HG02610 (cell line): Measurements from ENCODE around the gene CTNNA1.
"Not testable (repeated sequence)": the region's sequence is repeated elsewhere in the genome, so short reads cannot be mapped to it uniquely, and the experiment has no call there.

ENCODE experiments used
- ATAC-seq: cut with Tn5 transposase; IDR thresholded peaks from one replicate; pipeline ENCODE4 v1.9.1; 2021; ENCODE audit warnings: mild to moderate bottlenecking, moderate library complexity; ENCODE audit not compliant: unreplicated experiment

CTNNA1 gene

DNA sequence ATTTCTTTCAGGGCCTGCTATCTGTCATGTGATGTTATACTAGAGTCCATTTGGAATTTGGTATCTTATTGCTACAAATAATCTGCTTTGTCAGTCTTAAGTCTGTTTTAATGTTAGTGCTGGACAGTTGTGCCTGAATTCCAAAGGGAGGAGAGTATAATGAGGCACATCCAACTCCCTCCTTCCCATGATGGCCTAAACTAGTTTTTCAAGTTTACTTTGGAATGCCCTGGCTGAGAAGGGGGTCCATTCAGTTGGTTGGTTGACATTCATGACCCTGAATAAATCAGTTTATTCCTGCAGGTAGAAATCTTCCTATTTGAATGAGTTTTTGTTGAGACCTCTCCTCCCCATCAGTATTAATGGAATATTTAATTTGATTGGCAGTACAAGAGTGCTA lies 131.3 kb downstream of the CTNNA1 start:
- no peak for ATAC-seq

DNA sequence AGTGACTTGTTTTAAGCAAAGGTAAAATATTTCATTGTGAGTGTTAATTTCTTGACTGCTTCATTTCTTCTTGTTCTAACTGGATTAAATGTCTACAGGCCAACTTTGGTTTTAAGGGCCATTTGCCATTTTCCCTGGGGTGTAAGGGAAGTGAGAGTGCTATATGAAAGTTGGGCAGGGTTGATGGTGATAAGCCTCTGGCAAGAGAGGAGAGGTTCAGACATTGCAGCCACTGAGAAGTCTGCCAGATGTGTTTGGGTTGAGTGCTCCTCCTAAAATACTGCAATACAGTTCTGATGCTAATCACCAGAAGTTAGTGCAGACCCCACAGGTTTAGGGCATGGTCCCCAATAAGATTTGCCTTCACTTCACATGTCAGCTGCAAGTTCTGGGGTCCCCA lies 136.8 kb downstream of the CTNNA1 start:
- ATAC-seq, result no peak

DNA sequence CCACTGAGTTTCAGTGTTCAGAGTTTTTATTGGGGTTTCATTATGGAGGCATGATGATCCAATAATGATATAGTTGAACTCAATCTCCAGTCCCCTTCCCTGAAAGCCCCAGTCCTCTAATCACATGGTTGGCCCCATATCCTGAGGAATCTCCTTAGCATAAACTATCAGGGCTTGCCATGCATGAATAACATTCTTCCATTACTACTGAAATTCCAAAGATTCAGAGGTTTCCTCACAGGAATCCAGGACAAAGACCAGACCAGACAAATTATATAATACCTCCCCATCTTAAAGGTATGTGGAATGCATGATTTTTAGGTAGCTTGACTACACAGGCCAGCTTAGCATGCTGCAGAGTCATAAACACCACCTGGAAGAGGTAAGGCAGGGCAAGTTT lies 137.4 kb downstream of the CTNNA1 start:
- ATAC-seq, result no peak

DNA sequence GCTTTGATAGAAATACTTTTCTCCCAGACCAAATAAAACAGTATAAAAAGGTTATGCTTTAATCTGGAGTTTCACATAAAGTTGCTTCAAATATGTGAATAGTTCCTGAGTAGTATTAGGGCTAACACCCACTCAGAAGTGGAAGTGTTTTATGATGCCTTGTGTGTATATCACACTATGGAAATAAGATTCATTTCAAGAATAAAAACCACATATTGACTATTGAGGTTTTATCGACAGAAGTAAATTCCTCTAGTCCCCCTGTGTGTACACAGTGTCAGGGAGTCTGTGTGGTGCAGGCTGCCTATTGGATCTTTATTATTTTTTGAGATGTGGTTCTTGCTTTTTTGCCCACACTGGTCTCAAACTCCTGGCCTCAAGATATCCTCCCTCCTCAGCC lies 142.7 kb downstream of the CTNNA1 start:
- ATAC-seq, result no peak

DNA sequence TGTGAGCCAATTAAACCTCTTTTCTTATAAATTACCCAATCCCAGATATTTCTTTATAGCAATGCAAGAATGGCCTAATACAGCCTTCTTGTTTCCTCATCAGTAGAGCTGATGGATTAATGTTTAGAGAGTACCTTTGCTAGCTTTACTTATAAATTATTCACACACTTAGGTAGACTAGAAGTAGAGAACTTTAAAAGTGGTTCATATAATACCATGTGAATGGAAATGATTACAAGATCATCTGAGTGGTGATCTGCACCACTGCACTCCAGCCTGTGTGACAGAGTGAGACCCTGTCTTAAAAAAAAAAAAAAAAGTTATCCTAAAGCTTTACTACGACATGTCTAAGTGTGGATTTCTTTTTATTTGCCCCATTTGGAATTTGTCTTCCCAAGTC lies 145.1 kb downstream of the CTNNA1 start:
- ATAC-seq, result no peak

- ATAC-seq, result no peak
Measured at GRCh38 chr5:138898742-138899141, 145.5 kb downstream of the CTNNA1 start.

DNA sequence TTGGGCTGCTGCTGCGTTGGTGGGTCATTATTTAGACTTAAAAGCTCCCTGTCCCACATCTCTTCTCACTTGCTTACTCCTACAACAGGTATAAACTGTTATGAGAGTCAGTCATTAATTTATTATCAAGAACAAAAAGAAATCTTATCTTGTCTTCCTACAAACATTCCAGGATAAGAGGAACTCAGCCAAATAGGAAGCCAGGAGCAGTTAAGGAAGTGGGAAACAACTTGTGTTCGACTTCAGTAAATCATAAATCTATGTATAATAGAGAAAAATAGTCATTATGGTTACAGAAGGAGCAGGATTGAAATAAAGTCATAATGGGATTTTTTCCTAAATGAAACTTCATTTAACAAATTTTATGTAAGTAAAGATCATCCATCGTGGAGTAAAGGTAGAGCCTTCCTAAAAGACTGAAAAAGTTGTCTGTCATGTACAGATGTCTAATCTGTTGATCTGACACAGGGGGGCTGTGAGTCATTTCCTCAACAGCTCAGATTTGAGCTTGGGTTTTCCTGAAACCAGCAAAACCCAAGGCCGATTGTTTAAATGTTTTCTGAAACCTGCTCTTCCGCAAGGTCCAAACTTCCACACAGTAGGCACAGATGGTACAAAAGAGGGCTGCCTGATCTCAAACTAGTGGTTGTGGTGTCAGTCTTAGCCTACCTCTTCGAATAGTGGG lies 147.2 kb downstream of the CTNNA1 start:
- ATAC-seq, result no peak

- ATAC-seq, result no peak
Measured at GRCh38 chr5:138901716-138902115, 148.5 kb downstream of the CTNNA1 start.

DNA sequence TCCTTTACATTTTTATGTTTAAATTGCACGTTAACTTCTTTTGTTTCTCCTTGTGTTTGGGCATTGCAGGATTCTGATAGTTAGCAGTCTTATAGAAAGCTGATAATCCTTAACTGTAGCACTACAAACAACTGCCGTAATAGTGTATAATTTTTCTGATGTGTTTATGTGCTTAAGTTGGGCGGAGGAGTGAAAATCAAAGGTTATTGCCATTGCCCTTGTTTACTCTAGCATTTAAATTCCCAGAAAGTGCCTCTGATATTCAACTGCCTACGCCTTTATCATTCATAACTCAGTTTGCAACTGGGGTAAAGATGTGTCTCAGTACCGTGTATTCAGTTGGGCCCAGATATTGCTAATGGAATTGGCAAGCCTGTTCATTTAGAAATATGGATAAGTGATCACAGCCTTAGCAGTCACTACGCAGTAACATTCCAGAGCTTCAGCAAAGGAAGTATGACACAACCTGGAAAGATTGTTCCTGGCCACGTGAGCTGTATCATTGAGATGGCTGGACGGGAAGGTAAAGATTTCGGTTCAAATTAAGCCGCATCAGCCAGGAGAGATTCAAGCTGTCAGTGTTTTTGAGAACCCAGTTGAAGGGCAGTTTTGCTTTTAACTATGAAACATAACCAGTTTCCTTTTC lies 150.0 kb downstream of the CTNNA1 start:
- ATAC-seq, result no peak

DNA sequence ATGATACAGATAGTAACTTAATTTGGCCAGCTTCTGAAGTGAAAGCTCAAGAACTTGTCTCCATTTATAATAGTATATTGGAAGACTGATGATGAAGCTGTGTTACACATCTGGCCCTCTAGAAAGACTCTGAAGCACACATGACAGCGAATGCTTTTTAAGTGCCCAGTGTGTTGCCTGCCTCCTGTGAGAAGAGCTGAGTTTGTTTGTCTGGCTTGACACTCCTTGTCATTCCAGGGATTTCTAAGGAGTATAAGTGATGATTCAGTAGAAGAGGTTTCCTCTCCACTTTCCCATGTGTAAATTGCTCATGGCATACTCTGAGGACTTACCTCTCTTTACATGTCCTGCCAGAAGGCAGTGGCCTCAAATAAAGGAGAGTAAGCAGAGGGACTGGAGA lies 152.3 kb downstream of the CTNNA1 start:
- ATAC-seq, result no peak

DNA sequence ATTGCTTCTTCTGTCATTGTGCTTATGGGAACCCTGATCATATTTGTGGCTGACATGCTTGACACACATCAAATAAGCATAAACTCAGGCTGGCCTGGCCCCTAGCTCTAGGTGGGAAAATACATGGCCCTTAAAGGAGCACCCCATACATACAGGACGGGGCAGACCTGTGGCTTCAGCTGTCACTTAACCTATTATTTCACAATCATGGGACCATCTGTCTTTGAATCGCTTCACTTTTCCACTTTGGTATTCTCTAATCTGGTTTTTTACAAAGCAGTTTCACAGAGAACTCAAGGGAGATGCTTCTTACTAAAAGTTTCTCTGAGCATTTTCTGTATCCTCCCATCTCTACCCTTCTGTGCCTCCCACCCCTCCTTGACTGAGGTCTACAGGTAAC lies 156.5 kb downstream of the CTNNA1 start:
- no peak for ATAC-seq

- ATAC-seq, result no peak
Measured at GRCh38 chr5:138910546-138911185, 157.4 kb downstream of the CTNNA1 start.

DNA sequence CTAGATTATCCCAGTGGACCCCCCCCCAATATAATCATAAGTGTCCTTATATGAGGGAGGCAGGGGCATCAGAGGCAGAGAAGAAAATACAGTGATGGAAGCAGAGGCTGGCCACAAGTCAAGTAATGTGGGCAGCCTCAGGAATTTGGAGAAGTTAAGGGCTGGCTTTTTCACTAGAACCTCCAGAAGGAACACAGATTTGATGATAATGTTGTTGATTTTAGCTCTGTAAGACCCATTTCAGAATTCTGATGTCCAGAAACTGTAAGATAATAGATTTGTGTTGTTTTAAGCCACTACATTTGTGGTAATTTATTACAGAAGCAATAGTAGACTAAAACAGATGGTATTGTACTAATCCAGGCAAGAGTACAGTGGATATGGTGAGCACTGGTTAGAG lies 158.2 kb downstream of the CTNNA1 start:
- ATAC-seq, result no peak

DNA sequence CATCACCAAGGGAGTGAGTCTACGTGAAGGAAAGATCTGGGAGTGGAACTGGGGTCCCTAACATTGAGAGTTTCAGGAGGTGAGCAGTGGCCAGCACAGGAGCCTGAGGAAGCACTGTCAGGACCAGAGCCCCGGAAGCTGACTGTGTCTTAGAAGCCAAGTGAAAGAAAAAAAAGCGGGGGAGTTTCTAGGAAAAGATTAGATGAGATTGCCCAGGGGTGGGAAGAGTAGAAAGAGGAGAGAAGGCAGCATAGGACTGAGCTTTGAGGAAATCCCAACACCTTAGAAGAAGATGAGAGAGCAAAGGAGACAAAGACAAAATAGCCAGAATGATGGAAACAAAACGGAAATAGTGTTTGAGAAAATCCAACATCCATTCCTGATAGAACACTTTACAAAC lies 158.9 kb downstream of the CTNNA1 start:
- ATAC-seq, result no peak

- no peak for ATAC-seq
Measured at GRCh38 chr5:138913773-138914172, 160.5 kb downstream of the CTNNA1 start.

DNA sequence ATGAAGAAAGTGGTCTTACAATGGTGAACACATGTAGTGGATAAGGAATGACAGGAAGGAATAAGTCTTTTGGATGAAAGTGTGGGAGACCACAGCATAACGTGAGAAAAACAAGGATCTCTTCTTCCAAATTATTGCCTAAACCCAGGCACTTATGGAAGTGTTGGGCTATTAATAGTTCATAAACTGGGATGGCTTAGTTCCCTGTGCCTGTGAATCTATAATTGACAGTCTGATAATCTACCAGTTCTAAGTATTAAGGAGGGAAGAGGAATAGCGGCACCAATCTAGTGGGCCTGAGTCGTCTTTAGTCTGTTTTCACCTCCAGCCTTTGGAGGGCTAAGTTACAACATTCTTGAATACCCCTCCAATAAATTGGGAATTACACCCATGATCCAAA lies 161.1 kb downstream of the CTNNA1 start:
- ATAC-seq, result no peak

DNA sequence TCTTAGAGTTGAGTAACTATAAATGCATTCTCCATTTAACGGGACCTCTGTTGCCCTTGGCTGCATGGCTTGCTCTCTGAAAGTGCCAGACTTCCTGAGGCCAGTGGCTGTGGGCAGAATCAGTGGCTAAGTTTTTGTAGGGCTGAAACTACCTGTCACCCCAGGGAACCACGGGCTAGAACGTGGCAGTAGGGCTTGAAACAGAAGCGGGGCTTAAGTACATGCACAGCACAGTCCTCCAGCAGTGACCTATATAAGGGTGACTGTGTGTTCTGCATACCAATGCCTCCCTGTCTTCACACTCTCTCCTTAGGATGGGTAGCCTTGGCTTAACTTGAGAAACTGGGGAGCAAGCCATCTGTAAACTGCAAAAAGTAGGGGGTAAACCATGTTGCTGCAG lies 165.5 kb downstream of the CTNNA1 start:
- no peak for ATAC-seq

GRCh38 chr5:138920181-138920580 lies 167.0 kb downstream of the CTNNA1 start:
- no peak for ATAC-seq

- ATAC-seq, result not testable (repeated sequence)
Measured at GRCh38 chr5:138921362-138921761, 168.1 kb downstream of the CTNNA1 start.

DNA sequence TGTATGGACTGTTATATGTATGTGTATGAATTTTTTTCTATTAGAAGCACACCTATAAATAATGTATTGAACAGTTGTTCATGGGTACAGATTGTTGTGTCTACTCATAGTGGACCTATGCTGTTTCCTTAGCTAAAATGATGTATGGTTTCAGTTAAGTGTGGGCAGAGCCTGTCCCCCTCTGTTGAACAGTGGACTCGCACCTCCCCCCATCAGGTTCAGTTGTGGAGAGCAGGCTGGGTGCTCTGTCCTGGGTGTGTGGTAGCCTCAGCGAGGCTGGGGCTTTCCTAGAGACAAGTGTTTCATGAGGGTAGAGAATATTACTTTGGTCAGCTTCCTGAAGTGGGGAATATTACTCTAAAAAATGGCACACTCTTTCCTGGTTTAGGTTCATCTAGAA lies 169.3 kb downstream of the CTNNA1 start:
- ATAC-seq, result no peak

- no peak for ATAC-seq
Measured at GRCh38 chr5:138925090-138925635, 171.9 kb downstream of the CTNNA1 start.

DNA sequence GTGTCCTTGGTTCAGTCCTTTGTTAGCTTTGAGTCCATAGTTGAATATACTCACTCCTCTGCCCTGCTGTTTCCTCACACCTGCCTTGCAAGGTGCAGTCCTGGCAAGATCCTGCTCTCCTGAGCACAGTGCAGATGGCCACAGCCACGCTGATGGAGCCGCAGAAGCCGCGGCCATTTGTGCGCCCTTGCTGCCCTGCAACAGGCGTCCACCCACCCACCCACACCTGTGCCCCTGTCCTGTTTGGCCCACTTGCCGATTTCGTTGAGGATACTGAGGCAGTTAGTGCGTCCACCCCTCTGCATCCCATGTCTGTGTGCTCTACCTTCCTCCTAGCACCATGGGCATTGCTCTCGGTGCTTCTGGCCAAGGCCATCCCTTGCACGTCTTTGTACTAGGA lies 173.0 kb downstream of the CTNNA1 start:
- ATAC-seq, result no peak
